Peyer's patch (tissue), 4 donors: ENCODE data around the gene PLEKHA7. TPM values are rescaled to one million over a fixed set of nuclear protein-coding genes. Genes with fewer than 3 reads are reported as not detected.

Experiments
- DNase-seq, 3 donors: peaks; one replicate each; pipeline ENCODE4 v3.0.0-alpha.2; 2017 to 2019
- H3K27ac ChIP-seq, 4 donors: fragments of 200-600 bp; sonication (generic); one replicate each; pipeline ENCODE4 v1.5.1; 2016 to 2019
- H3K27me3 ChIP-seq, 2 donors: fragments of 200-600 bp; sonication (generic); one replicate each; pipeline ENCODE4 v1.5.1; 2019
- H3K36me3 ChIP-seq, 3 donors: fragments of 200-600 bp; sonication (generic); one replicate each; pipeline ENCODE4 v1.5.1; 2016 to 2019
- H3K4me1 ChIP-seq, 4 donors: fragments of 200-600 bp; sonication (generic); one replicate each; pipeline ENCODE4 v1.5.1; 2016 to 2019
- H3K4me3 ChIP-seq, 4 donors: fragments of 200-600 bp; sonication (generic); 1 replicate in 3 of 4; 2 replicates in 1 of 4; pipeline ENCODE4 v1.5.1; 2016 to 2019; ENCODE audit warnings: mild to moderate bottlenecking in 1 of 4
- H3K9me3 ChIP-seq, 4 donors: fragments of 200-600 bp; sonication (generic); one replicate each; pipeline ENCODE4 v1.5.1; 2016 to 2019; ENCODE audit warnings: mild to moderate bottlenecking in 1 of 4
- POLR2A ChIP-seq, 2 donors: fragments of 450-650 bp; IDR thresholded peaks; one replicate each; pipeline ENCODE4 v1.5.1; 2017; ENCODE audit warnings: antibody characterized with exemption in 2 of 2, mild to moderate bottlenecking in 2 of 2, moderate library complexity in 2 of 2
- total RNA-seq, 4 donors: library from RNA; depleted of rRNA; stranded (reverse); fragments of >200 nt; gene quantifications; one replicate each; pipeline ENCODE4 v1.1.0, GENCODE V29; 2016
- TF ChIP-seq, protein P1 (sequence below), 6 experiments: fragments of 450-650 bp in 4 of 6; fragments of 200-600 bp in 2 of 6; sonication (generic) in 1 of 6; IDR thresholded peaks; one replicate each; pipeline ENCODE4 v1.5.1; 2017 to 2019; ENCODE audit warnings: antibody characterized with exemption in 6 of 6, mild to moderate bottlenecking in 3 of 6, moderate library complexity in 1 of 6

PLEKHA7 gene
- total RNA-seq, 4 donors from 2014 or later, result 129 to 211 (median 176) TPM

DNA sequence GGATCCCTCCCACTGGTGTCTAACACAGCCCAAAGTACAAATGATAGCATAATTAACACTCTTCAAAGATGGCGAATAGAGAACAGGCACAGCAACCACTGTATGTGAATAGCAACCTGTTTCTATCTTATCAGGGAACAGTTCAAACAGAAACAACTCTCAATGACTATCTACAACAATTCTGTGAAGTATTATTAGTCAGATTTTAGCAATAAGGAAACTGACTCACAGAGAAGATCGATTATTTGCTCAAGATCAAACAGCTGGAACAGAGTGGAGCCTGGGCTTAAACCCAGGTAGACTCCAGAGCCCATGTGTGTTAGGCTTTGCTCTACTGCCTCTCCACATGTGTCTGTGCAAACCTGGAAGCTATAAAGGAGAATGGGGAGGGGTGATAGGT, 187.1 kb downstream of the PLEKHA7 start:
- Histone ChIP-seq H3K4me1 (peaks cover 0 to under 1% (median 0%) of the 10 kb centered on the region in 4 donors), H3K27ac (no peak overlapping the region), H3K27me3 (no peaks in the 10 kb centered on the region), H3K4me3 (no peak overlapping the region), H3K36me3 (peaks cover 0 to 52% (median 0%) of the 10 kb centered on the region in 3 donors), H3K9me3 (no peaks in the 10 kb centered on the region)
- no peak for DNase-seq
- TF ChIP-seq, protein P1, sequence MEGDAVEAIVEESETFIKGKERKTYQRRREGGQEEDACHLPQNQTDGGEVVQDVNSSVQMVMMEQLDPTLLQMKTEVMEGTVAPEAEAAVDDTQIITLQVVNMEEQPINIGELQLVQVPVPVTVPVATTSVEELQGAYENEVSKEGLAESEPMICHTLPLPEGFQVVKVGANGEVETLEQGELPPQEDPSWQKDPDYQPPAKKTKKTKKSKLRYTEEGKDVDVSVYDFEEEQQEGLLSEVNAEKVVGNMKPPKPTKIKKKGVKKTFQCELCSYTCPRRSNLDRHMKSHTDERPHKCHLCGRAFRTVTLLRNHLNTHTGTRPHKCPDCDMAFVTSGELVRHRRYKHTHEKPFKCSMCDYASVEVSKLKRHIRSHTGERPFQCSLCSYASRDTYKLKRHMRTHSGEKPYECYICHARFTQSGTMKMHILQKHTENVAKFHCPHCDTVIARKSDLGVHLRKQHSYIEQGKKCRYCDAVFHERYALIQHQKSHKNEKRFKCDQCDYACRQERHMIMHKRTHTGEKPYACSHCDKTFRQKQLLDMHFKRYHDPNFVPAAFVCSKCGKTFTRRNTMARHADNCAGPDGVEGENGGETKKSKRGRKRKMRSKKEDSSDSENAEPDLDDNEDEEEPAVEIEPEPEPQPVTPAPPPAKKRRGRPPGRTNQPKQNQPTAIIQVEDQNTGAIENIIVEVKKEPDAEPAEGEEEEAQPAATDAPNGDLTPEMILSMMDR (IDR thresholded peaks at IDR 0.05), result no peak
- TF ChIP-seq POLR2A (IDR thresholded peaks at IDR 0.05), result no peak

DNA sequence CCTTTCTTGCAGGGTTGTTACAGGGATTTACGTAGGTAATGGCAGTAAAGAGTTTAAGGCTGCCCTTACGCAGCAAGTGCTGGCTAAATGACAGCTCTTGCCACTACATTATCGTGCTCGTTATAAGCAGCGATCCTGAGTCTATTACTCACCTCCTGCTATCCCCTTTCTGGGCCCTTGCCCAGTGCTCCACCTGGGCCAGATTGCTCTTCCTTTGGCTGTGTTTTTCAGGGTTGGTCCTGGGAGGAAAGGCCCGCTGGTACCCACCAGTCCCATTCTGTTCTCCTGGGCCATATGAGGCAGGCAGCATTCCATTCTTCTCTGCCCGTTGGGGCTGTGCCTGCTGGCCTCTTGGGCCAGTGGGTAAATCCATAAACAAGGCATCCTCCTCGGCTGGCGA, 188.2 kb downstream of the PLEKHA7 start:
- TF ChIP-seq, protein P1 (IDR thresholded peaks at IDR 0.05), result no peak
- TF ChIP-seq POLR2A (IDR thresholded peaks at IDR 0.05), result no peak
- no peak for DNase-seq
- Histone ChIP-seq H3K27me3 (no peaks in the 10 kb centered on the region), H3K4me3 (no peak overlapping the region), H3K9me3 (no peaks in the 10 kb centered on the region), H3K4me1 (peaks cover 0 to 6% (median 0%) of the 10 kb centered on the region in 4 donors), H3K27ac (no peak overlapping the region), H3K36me3 (peaks cover 0 to 40% (median 0%) of the 10 kb centered on the region in 3 donors)

DNA sequence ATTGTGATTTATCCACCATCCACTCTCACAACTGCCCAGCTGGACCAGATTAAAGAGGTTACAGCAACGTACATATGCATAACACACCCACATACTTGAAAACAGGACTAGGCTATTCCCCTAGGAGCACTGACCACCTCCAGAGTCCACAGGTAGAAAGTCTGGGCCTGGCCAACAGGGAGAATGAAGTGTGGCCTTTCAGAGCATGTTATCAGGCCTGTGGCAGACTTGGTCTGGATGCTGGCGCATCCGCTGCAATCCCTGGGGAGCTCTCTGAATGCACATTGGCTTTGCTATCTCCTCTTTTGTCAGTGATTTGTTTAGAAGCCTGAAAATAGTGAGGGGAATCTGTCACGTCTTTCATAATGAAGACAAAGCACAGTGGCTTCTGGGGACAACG, 189.1 kb downstream of the PLEKHA7 start:
- no peaks in the 10 kb centered on the region for H3K27me3 ChIP-seq
- H3K4me1 ChIP-seq, result peaks cover 0 to 12% (median 0%) of the 10 kb centered on the region in 4 donors
- no peak overlapping the region for H3K4me3 ChIP-seq
- TF ChIP-seq POLR2A (IDR thresholded peaks at IDR 0.05), result no peak
- TF ChIP-seq, protein P1 (IDR thresholded peaks at IDR 0.05), result no peak
- H3K36me3 ChIP-seq, result peaks cover 0 to 38% (median 0%) of the 10 kb centered on the region in 3 donors
- no peak for DNase-seq
- no peak overlapping the region for H3K27ac ChIP-seq
- no peaks in the 10 kb centered on the region for H3K9me3 ChIP-seq

DNA sequence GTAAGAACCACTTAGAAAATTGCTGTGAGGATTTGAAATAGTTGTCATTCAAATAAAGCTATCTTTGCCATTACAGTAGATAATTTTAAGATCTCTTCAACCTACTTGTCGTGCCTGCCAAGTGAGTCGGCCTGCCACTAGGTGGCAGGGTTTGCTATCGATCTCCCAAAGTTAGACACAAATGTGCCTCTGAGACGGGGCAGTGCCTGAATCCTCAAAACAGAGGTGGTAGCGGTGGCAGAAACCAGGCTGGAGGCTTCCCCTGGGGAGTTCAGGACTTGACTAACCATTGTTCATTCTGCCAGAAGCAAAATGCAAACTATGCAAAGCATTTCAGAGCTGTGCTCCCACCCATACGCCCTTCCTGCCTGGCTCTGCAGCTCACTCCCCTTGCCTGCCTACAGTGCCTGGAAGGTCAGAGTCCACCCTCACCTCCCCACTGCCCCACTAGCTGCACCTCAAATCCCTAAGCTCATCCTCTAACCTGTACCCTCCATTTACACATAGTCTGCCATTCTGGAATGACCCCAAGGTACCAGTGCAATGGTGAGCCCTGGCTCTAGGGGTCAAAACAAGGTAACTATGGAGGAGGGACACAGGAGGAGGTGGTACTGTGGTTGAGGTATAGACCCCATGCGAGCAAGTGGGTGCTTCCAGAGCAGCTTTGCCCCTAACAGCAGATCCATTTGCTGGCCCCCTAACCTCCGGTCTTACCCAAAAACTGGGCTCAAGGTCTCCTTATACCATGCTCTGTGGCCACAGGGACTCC, 193.7 kb downstream of the PLEKHA7 start:
- no peak overlapping the region for H3K4me3 ChIP-seq
- H3K36me3 ChIP-seq, result peaks cover 0 to 30% (median 0%) of the 10 kb centered on the region in 3 donors
- no peaks in the 10 kb centered on the region for H3K9me3 ChIP-seq
- H3K4me1 ChIP-seq, result peaks cover 0 to 12% (median 0%) of the 10 kb centered on the region in 4 donors
- peak; percentile 58 to 89 (median 77) for DNase-seq
- no peaks in the 10 kb centered on the region for H3K27me3 ChIP-seq
- TF ChIP-seq POLR2A (IDR thresholded peaks at IDR 0.05), result no peak
- TF ChIP-seq, protein P1 (IDR thresholded peaks at IDR 0.05), result peak; percentile 28 to 82 (median 78)
- H3K27ac ChIP-seq, result peak overlapping the region in 1 of 4 donors; percentile 20

DNA sequence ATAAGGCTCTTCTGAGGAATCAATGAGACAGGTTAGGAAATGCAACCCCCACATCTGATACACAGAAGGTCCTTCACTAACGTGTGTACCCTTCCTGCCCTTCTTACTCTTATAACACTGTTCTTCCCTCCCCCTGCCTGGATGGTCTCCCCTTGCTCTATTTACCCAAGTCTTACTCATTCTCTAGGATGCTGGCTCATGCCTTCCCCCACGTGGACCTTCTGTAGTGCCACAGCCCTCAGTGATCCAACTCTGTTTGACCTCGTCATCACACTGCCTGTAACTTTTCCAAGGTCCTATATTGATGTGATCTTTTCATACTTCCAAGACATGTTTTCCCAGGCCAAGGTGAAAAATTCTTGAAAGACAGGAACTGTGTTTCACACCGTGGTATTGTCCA, 195.9 kb downstream of the PLEKHA7 start:
- H3K36me3 ChIP-seq, result peaks cover 0 to 36% (median 0%) of the 10 kb centered on the region in 3 donors
- H3K27me3 ChIP-seq, result no peaks in the 10 kb centered on the region
- H3K9me3 ChIP-seq, result no peaks in the 10 kb centered on the region
- H3K27ac ChIP-seq, result no peak overlapping the region
- H3K4me1 ChIP-seq, result peaks cover 0 to 12% (median 0%) of the 10 kb centered on the region in 4 donors
- no peak for DNase-seq
- no peak for TF ChIP-seq POLR2A (IDR thresholded peaks at IDR 0.05)
- TF ChIP-seq, protein P1 (IDR thresholded peaks at IDR 0.05), result no peak
- H3K4me3 ChIP-seq, result no peak overlapping the region
